ENCODE results near the gene PIGS.

- TF ChIP-seq CTCF (IDR thresholded peaks at IDR 0.05; ENCODE audit: low read depth, low read length) (no peak), POLR2A (IDR thresholded peaks at IDR 0.05; ENCODE audit: extremely low read depth, insufficient read length) (no peak), MAX (IDR thresholded peaks at IDR 0.05; ENCODE audit: low read depth, low read length) (no peak)
Observed at GRCh38 chr17:28613931-28614381, 42.6 kb upstream of the PIGS start, which contains the start of gene RSKR.

Measured in NB4 (cell line).